GM18861 (cell line): Measurements from ENCODE around the gene AP2A2.

Experiments used
- ATAC-seq: cut with Tn5 transposase; IDR thresholded peaks from one replicate; pipeline ENCODE4 v1.9.1; 2021; ENCODE audit not compliant: unreplicated experiment

AP2A2 gene

GRCh38 chr11:1027483-1028290 is 102.0 kb downstream of the AP2A2 start:
- no peak for ATAC-seq

- no peak for ATAC-seq
Measured at GRCh38 chr11:1028291-1028540, 102.5 kb downstream of the AP2A2 start.

- ATAC-seq: no peak
Measured at GRCh38 chr11:1028616-1029015, 102.9 kb downstream of the AP2A2 start.

GRCh38 chr11:1029051-1029450 is 103.4 kb downstream of the AP2A2 start:
- ATAC-seq: no peak

- no peak for ATAC-seq
Measured at GRCh38 chr11:1029654-1030053, 104.0 kb downstream of the AP2A2 start.

- ATAC-seq: no peak
Measured at GRCh38 chr11:1030086-1030485, 104.4 kb downstream of the AP2A2 start.

GRCh38 chr11:1030556-1030955 is 104.9 kb downstream of the AP2A2 start:
- ATAC-seq: no peak

GRCh38 chr11:1031121-1031899 is 105.6 kb downstream of the AP2A2 start:
- ATAC-seq: no peak

- ATAC-seq: no peak
Measured at GRCh38 chr11:1032310-1032891, 106.7 kb downstream of the AP2A2 start.

GRCh38 chr11:1033016-1033798 is 107.5 kb downstream of the AP2A2 start:
- no peak for ATAC-seq

- no peak for ATAC-seq
Measured at GRCh38 chr11:1034001-1034400, 108.3 kb downstream of the AP2A2 start.

- no peak for ATAC-seq
Measured at GRCh38 chr11:1034456-1035295, 109.0 kb downstream of the AP2A2 start.

GRCh38 chr11:1035577-1036283 is 110.1 kb downstream of the AP2A2 start:
- ATAC-seq: no peak

GRCh38 chr11:1036303-1036923 is 110.7 kb downstream of the AP2A2 start, which contains the start of gene MUC6:
MUC6 (minus strand) TSS chr11:1036718; CDS start chr11:1036655, 63 bp downstream.
- ATAC-seq: no peak

- ATAC-seq: no peak
Measured at GRCh38 chr11:1036931-1037330, 111.3 kb downstream of the AP2A2 start.

GRCh38 chr11:1037506-1038055 is 111.9 kb downstream of the AP2A2 start:
- no peak for ATAC-seq

GRCh38 chr11:1038361-1038760 is 112.7 kb downstream of the AP2A2 start:
- no peak for ATAC-seq

GRCh38 chr11:1038921-1039320 is 113.3 kb downstream of the AP2A2 start:
- ATAC-seq: no peak
